GM12873 (cell line): ENCODE data around the gene CHD6.

Experiments used
- CTCF ChIP-seq: IDR thresholded peaks from 2 replicates; pipeline ENCODE4 v1.5.1; 2012; ENCODE audit warnings: low read depth, mild to moderate bottlenecking, moderate library complexity, low read length, control low read depth; ENCODE audit not compliant: insufficient read depth; ENCODE audit errors: missing control alignments

CHD6 gene

GRCh38 chr20:41649489-41649888 lies 31.3 kb upstream of the CHD6 start:
- TF ChIP-seq CTCF = no peak

DNA sequence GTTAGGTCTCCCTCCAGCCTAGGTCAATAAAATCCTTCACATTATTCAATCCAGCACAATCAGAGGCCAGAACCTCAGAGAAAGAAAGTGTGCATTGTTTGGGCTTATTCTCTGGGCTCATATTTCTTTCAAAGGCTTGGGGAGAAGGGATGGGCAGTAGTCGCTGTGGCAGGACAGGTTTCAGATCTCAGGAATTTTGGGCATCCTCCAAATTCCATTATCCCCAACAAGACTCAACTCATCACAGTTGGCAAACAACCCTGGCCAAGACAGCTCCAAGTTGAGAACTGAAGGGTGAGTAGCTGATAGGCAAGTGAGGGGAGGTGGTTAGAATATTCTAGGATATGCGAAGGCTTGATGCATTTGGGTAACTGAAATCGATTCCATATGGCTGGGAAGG lies 27.2 kb upstream of the CHD6 start:
- TF ChIP-seq CTCF = no peak

DNA sequence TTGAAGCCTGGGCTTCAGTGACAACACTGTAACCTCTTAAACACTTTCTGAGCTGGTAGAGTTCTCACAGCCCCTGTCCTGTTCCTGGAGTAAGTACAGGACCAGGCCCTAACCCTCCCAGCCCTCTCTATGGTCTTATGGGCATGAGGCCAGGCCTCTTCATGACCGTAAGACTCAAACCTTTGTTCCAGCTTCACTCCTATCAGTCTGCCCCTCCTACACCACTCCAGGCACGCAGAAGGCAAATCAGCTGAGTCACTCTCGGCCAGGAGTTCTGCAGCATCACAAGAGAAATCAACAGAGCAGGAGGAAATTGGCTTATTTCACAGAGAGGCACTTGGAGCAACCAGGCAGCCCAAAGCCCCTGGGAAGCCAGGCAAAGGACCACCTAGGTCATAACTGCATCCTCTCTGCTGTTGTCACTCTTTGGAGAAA lies 25.3 kb upstream of the CHD6 start:
- no peak for TF ChIP-seq CTCF

- no peak for TF ChIP-seq CTCF
Measured at GRCh38 chr20:41639630-41640029, 21.5 kb upstream of the CHD6 start.

GRCh38 chr20:41638456-41638855 lies 20.3 kb upstream of the CHD6 start:
- no peak for TF ChIP-seq CTCF

GRCh38 chr20:41635158-41635557 lies 17.0 kb upstream of the CHD6 start:
- TF ChIP-seq CTCF = no peak

DNA sequence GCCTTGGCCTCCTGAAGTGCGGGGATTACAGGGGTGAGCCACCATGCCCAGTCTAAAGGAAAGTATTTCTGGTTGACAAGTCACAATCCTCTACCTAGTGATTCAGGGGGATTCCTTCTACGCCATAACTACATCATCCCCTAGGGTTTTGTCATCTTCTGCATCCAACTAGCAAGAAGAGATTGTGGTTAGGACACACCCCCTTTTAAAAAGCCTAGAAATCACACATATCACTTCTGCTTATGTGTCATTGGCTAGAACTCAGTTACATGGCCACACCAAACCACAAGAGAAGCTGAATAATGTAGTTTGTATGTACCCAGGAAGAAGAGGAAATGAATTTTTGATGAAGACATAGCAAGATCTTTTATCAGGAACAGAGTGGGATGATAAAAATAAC lies 14.7 kb upstream of the CHD6 start:
- no peak for TF ChIP-seq CTCF

DNA sequence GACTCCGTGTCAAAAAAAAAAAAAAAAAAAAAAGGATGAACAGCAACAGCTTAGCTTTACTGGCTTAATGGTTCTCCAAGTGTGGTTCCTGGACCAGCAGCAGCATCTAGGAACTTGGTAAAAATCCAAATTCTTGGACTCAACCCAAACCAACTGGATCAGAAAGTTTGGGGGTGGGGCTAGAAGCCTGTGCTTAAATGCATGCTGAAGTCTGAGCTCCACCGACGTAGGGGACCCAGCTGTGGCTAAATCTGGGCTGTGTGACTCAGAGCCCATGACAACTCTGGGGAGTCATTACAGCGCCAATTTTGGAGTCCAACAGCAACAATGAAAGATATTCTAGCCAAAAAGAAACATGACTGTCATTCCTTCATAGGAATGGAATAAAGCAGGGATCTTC lies 13.6 kb upstream of the CHD6 start:
- no peak for TF ChIP-seq CTCF
